GM12878 (cell line): ENCODE measurements around the gene GDI2. TPM values are rescaled to one million over a fixed set of nuclear protein-coding genes. Genes with fewer than 3 reads are reported as not detected.

ENCODE experiments used
- ATAC-seq: fragments of 200-7000 bp; cut with Tn5 transposase; 3 replicates; pipeline ENCODE4 v1.9.1; 2020; ENCODE audit warnings: mild to moderate bottlenecking, moderate library complexity
- BruUV-seq: library from RNA; stranded (reverse); fragments of 400-500 nt; replicated peaks from 2 replicates; lab custom pipeline; 2021; lab: Mats Ljungman, UMichigan
- CTCF ChIA-PET: fragments of 300-600 bp; sonication (Branson Sonifier 250); formaldehyde crosslinking; extraction: SDS; loops from one replicate; lab custom pipeline; 2021; ENCODE audit warnings: inconsistent platforms; lab: Yijun Ruan, JAX
- POLR2A ChIA-PET: fragments of 350-600 bp; formaldehyde crosslinking; extraction: SDS; loops from one replicate; lab custom pipeline; 2021; ENCODE audit warnings: inconsistent platforms; lab: Charles Lee
- RAD21 ChIA-PET: fragments of 300-600 bp; sonication (Branson Sonifier 250); formaldehyde crosslinking; loops from one replicate; lab custom pipeline; 2023; ENCODE audit warnings: antibody characterized with exemption; ENCODE audit not compliant: unreplicated experiment; lab: Charles Lee
- SMC1A ChIA-PET: fragments of 300-600 bp; sonication (Branson Sonifier 250); formaldehyde crosslinking; loops from one replicate; lab custom pipeline; 2023; ENCODE audit not compliant: unreplicated experiment, uncharacterized antibody; lab: Charles Lee
- DNase-seq: peaks from one replicate; pipeline ENCODE4 v3.0.0-alpha.2; 2011; ENCODE audit warnings: low read depth, low spot score
- FAIRE-seq: peaks from 3 replicates; lab custom pipeline; 2011; peaks lifted over from hg19 to GRCh38; lab: Jason Lieb, UNC
- H2AFZ ChIP-seq: 2 replicates; pipeline ENCODE4 v1.6.0; 2011; ENCODE audit warnings: low read depth, low read length, control low read depth; ENCODE audit not compliant: control insufficient read depth
- H3K27ac ChIP-seq: 2 replicates; pipeline ENCODE4 v1.5.1; 2011; ENCODE audit warnings: control low read depth; ENCODE audit not compliant: control insufficient read depth, insufficient read depth
- H3K27me3 ChIP-seq, 2 experiments: replicated peaks in 1 of 2; 2 replicates each; pipeline versions ENCODE4 v1.6.0 to v1.6.1; 2011; ENCODE audit warnings: low read length in 1 of 2; ENCODE audit not compliant: control insufficient read depth in 2 of 2, insufficient read depth in 2 of 2
- H3K36me3 ChIP-seq, 2 experiments: 2 replicates each; pipeline ENCODE4 v1.5.1; 2011; ENCODE audit warnings: low read length in 1 of 2; ENCODE audit not compliant: control insufficient read depth in 2 of 2, insufficient read depth in 2 of 2
- H3K4me1 ChIP-seq: 2 replicates; pipeline ENCODE4 v1.6.1; 2011; ENCODE audit warnings: mild to moderate bottlenecking, low read length, moderate library complexity, mixed read lengths; ENCODE audit not compliant: control insufficient read depth, insufficient read depth
- H3K4me2 ChIP-seq: 2 replicates; pipeline ENCODE4 v1.6.0; 2011; ENCODE audit warnings: control low read depth; ENCODE audit not compliant: control insufficient read depth, insufficient read depth
- H3K4me3 ChIP-seq: fragments of 200-600 bp; sonication (generic); 2 replicates; pipeline ENCODE4 v1.5.1; 2016
- H3K79me2 ChIP-seq: 2 replicates; pipeline ENCODE4 v1.6.0; 2011; ENCODE audit warnings: low read length; ENCODE audit not compliant: control insufficient read depth, insufficient read depth
- H3K9ac ChIP-seq: 2 replicates; pipeline ENCODE4 v1.8.0; 2011; ENCODE audit warnings: low read length, control low read depth, mixed read lengths; ENCODE audit not compliant: control insufficient read depth, insufficient read depth
- H3K9me3 ChIP-seq: replicated peaks from 3 replicates; pipeline ENCODE4 v1.5.1; 2011; ENCODE audit warnings: mild to moderate bottlenecking, low read length; ENCODE audit not compliant: control insufficient read depth, insufficient read depth
- H4K20me1 ChIP-seq: 2 replicates; pipeline ENCODE4 v1.6.0; 2011; ENCODE audit not compliant: control insufficient read depth, insufficient read depth
- CBX3 ChIP-seq: fragments of 200-600 bp; sonication (generic); IDR thresholded peaks from 2 replicates; pipeline ENCODE4 v1.6.1; 2016; ENCODE audit warnings: low read depth, borderline replicate concordance
- CREB1 ChIP-seq: IDR thresholded peaks from 2 replicates; pipeline ENCODE4 v1.6.1; 2012; ENCODE audit warnings: low read depth, mild to moderate bottlenecking, inconsistent platforms
- ETV6 ChIP-seq, 2 experiments: fragments of 450-650 bp in 1 of 2; IDR thresholded peaks in 1 of 2; conservative IDR thresholded peaks in 1 of 2; 2 replicates each; pipeline ENCODE4 v1.6.1; 2014; ENCODE audit warnings: antibody characterized with exemption in 1 of 2, borderline replicate concordance in 1 of 2, low read depth in 1 of 2, mild to moderate bottlenecking in 1 of 2, moderate library complexity in 1 of 2
- HCFC1 ChIP-seq: fragments of 150-350 bp; IDR thresholded peaks from 2 replicates; pipeline ENCODE4 v1.6.1; 2014; ENCODE audit warnings: low read length
- JUND ChIP-seq: IDR thresholded peaks from 2 replicates; pipeline ENCODE4 v1.6.1; 2012; ENCODE audit warnings: low read depth, mild to moderate bottlenecking, low read length, improper control_type of control experiment, moderate library complexity
- MAX ChIP-seq: IDR thresholded peaks from 2 replicates; pipeline ENCODE4 v1.6.1; 2012; ENCODE audit warnings: low read depth, low read length, improper control_type of control experiment
- MEF2B ChIP-seq: fragments of 450-650 bp; IDR thresholded peaks from 2 replicates; pipeline ENCODE4 v1.6.1; 2018; ENCODE audit warnings: mild to moderate bottlenecking, moderate library complexity; ENCODE audit not compliant: partially characterized antibody, poor library complexity, severe bottlenecking
- ZBTB4 ChIP-seq: fragments of 450-650 bp; formaldehyde crosslinking; IDR thresholded peaks from 2 replicates; pipeline ENCODE4 v1.4.0; 2022; ENCODE audit warnings: mild to moderate bottlenecking, moderate library complexity
- ZNF207 ChIP-seq: fragments of 450-650 bp; IDR thresholded peaks from 2 replicates; pipeline ENCODE4 v1.6.1; 2014; ENCODE audit warnings: antibody characterized with exemption, mild to moderate bottlenecking, borderline replicate concordance
- ZNF384 ChIP-seq: IDR thresholded peaks from 2 replicates; pipeline ENCODE4 v1.6.1; 2012; ENCODE audit warnings: low read depth, mild to moderate bottlenecking, low read length, improper control_type of control experiment, borderline replicate concordance
- WGBS: methylation state at CpG from one replicate; pipeline ENCODE4 v1.1.6; 2016; ENCODE audit warnings: low lambda C conversion rate; ENCODE audit not compliant: insufficient replicate concordance, insufficient coverage; ENCODE audit errors: missing lambda C conversion rate; 5-methylcytosine and 5-hydroxymethylcytosine counted together
- in situ Hi-C: fragments of 300-500 bp; cut with MboI; formaldehyde crosslinking; loops from 9 replicates; pipeline ENCODE4 v1.14.3; 2018; ENCODE audit warnings: mixed read lengths
- intact Hi-C: fragments of 100-400 bp; cut with micrococcal nuclease; formaldehyde crosslinking; loops from one replicate; pipeline ENCODE4 v1.14.2; 2022; ENCODE audit not compliant: unreplicated experiment
- polyA plus RNA-seq, 11 experiments: library from polyadenylated mRNA; depleted of rRNA in 4 of 11; unstranded in 6 of 11; stranded (reverse) in 5 of 11; fragments of >200 nt; fragmentation: Nextera tagmentation in 4 of 11; fragmentation: Illumina TruSeq in 1 of 11; extraction: Ambion mirVana in 4 of 11; extraction: Trizol in 1 of 11; gene quantifications; 1 replicate in 1 of 11; 2 replicates in 10 of 11; pipeline versions ENCODE4 v1.2.1 to v1.2.3, GENCODE V29; 2011 to 2016; ENCODE audit warnings: inconsistent platforms in 2 of 11, missing spikeins in 2 of 11, low read depth in 1 of 11
- total RNA-seq, 4 experiments: library from RNA; depleted of rRNA in 3 of 4; stranded (reverse); fragments of >200 nt in 3 of 4; fragmentation: Illumina TruSeq in 1 of 4; extraction: Trizol in 1 of 4; gene quantifications; 2 replicates each; pipeline versions ENCODE4 v1.2.1 to v1.2.3, GENCODE V29; 2013 to 2021
- TF ChIP-seq, protein P1 (sequence below): IDR thresholded peaks from 2 replicates; pipeline ENCODE4 v1.6.1; 2011; ENCODE audit warnings: low read depth, mild to moderate bottlenecking, low read length, moderate library complexity, borderline replicate concordance; ENCODE audit errors: extremely low read depth
- TF ChIP-seq, protein P2 (sequence below): fragments of 450-650 bp; conservative IDR thresholded peaks from 2 replicates; pipeline ENCODE4 v1.6.1; 2017; ENCODE audit warnings: mild to moderate bottlenecking, moderate library complexity

The GDI2 gene
- total and polyA plus RNA-seq, 10 of the 15 experiments (the other 5 are each of a cell fraction or from before 2014, with no cell fraction given) = 261 to 395 (median 276) TPM

- no peak overlapping the region for H2AFZ ChIP-seq
- no peaks in the 10 kb centered on the region for H3K4me1 ChIP-seq
- in situ Hi-C loops (no loop called here), intact Hi-C loops (no loop called here)
- no peak for TF ChIP-seq JUND
- TF ChIP-seq CREB1 = no peak
- no peak for TF ChIP-seq HCFC1
- no peak for TF ChIP-seq ZNF207
- TF ChIP-seq ZNF384 = no peak
- TF ChIP-seq MAX = no peak
- no peak for TF ChIP-seq CBX3
- no peak for TF ChIP-seq ZBTB4 (CRISPR knock-in tag)
- TF ChIP-seq ETV6 (conservative IDR thresholded peaks at IDR 0.05 in 1 of 2, IDR thresholded peaks at IDR 0.05 in 1 of 2; ENCODE audit: borderline replicate concordance in 1 of 2, low read depth in 1 of 2) = no peak
- TF ChIP-seq, protein P1, sequence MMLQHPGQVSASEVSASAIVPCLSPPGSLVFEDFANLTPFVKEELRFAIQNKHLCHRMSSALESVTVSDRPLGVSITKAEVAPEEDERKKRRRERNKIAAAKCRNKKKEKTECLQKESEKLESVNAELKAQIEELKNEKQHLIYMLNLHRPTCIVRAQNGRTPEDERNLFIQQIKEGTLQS = no peak
- TF ChIP-seq MEF2B = no peak
- TF ChIP-seq, protein P2, sequence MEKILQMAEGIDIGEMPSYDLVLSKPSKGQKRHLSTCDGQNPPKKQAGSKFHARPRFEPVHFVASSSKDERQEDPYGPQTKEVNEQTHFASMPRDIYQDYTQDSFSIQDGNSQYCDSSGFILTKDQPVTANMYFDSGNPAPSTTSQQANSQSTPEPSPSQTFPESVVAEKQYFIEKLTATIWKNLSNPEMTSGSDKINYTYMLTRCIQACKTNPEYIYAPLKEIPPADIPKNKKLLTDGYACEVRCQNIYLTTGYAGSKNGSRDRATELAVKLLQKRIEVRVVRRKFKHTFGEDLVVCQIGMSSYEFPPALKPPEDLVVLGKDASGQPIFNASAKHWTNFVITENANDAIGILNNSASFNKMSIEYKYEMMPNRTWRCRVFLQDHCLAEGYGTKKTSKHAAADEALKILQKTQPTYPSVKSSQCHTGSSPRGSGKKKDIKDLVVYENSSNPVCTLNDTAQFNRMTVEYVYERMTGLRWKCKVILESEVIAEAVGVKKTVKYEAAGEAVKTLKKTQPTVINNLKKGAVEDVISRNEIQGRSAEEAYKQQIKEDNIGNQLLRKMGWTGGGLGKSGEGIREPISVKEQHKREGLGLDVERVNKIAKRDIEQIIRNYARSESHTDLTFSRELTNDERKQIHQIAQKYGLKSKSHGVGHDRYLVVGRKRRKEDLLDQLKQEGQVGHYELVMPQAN = no peak
- DNase-seq (no peak), ATAC-seq (no peak), FAIRE-seq (no peak)
- ChIA-PET SMC1A (interaction anchor here (0.9 to 1.0 kb wide), 2 partner anchors 11 to 60 kb away, joined by 3 read pairs; no protein-coding TSS in a partner anchor), CTCF (interaction anchor here (0.9 to 2.0 kb wide), 4 partner anchors 9 to 128 kb away, joined by 3 to 4 read pairs (median 3); no protein-coding TSS in a partner anchor), POLR2A (no interaction called here), RAD21 (interaction anchor here (1.8 kb wide), 1 partner anchor 53 kb away, joined by 5 read pairs; no protein-coding TSS in a partner anchor)
- no peaks in the 10 kb centered on the region for H3K79me2 ChIP-seq
- no peak overlapping the region for H3K9ac ChIP-seq
- H3K4me3 ChIP-seq = no peak overlapping the region
- no peak overlapping the region for H3K4me2 ChIP-seq
- no TSS peak for BruUV-seq
- H3K27me3 ChIP-seq = no peaks in the 10 kb centered on the region
- 98% methylated on average over 3 of the region's 3 CpGs for WGBS
- peaks cover 7 to 36% of the 10 kb centered on the region in 2 experiments for H3K36me3 ChIP-seq
- H3K9me3 ChIP-seq = no peaks in the 10 kb centered on the region
- no peak overlapping the region for H3K27ac ChIP-seq
- H4K20me1 ChIP-seq = no peaks in the 10 kb centered on the region
These were observed 55.3 kb downstream of the GDI2 start for GRCh38 chr10:5757766-5758517.
